ENCODE data around the gene PNKD. TPM values are rescaled to one million over a fixed set of nuclear protein-coding genes. Genes with fewer than 3 reads are reported as not detected.

Gene PNKD
- total RNA-seq, 4 donors from 2014 or later: 33.4 to 66.4 (median 49.4) TPM

DNA sequence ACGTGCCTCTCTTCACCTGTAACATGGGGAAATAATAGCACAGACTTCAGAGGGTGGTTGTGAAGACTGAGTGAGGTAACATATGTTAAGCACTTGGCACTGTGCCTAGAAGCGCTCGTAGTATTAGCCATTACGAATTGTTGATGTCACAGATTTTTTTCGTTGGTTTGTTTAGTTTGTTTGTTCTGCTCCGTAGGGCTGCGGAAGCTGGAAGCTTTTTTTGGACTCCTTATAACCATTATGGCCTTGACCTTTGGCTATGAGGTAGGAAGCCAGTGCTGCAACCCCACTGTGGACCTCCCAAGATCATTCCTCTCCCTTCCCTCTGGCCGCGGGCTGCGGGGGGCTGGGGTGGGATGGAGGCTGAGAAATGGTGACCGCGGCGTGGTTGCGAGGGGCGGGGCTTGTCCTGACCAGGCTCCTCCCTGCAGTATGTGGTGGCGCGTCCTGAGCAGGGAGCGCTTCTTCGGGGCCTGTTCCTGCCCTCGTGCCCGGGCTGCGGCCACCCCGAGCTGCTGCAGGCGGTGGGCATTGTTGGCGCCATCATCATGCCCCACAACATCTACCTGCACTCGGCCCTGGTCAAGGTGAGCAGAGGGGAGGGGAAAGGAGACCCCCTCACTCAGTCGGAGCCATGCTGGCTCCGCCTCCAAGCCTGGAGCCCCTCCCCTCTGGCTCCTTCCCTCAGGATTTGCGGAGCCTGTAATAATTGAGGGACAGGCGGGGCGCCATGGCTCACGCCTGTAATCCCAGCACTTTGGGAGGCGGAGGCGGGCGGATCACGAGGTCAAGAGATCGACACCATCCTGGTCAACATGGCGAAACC is 117.3 kb downstream of the PNKD start:
- H3K4me3 ChIP-seq: peak overlapping the region; percentile 34
- no peaks in the 10 kb centered on the region for H3K9me3 ChIP-seq
- peak in 1 of 2 donors; percentile 70 for DNase-seq (ENCODE audit: low spot score in 2 of 2)
- no peak for TF ChIP-seq EP300 (IDR thresholded peaks at IDR 0.05)
- TF ChIP-seq, protein P1, sequence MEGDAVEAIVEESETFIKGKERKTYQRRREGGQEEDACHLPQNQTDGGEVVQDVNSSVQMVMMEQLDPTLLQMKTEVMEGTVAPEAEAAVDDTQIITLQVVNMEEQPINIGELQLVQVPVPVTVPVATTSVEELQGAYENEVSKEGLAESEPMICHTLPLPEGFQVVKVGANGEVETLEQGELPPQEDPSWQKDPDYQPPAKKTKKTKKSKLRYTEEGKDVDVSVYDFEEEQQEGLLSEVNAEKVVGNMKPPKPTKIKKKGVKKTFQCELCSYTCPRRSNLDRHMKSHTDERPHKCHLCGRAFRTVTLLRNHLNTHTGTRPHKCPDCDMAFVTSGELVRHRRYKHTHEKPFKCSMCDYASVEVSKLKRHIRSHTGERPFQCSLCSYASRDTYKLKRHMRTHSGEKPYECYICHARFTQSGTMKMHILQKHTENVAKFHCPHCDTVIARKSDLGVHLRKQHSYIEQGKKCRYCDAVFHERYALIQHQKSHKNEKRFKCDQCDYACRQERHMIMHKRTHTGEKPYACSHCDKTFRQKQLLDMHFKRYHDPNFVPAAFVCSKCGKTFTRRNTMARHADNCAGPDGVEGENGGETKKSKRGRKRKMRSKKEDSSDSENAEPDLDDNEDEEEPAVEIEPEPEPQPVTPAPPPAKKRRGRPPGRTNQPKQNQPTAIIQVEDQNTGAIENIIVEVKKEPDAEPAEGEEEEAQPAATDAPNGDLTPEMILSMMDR (IDR thresholded peaks at IDR 0.05): no peak
- TF ChIP-seq POLR2AphosphoS5 (IDR thresholded peaks at IDR 0.05): no peak
- TF ChIP-seq POLR2A (IDR thresholded peaks at IDR 0.05): no peak
- H3K27me3 ChIP-seq: no peaks in the 10 kb centered on the region
- 19% methylated on average over 32 of the region's 38 CpGs for WGBS
- H3K36me3 ChIP-seq: no peaks in the 10 kb centered on the region
- H3K4me1 ChIP-seq: peaks cover 21% of the 10 kb centered on the region
- no peak overlapping the region for H3K27ac ChIP-seq

DNA sequence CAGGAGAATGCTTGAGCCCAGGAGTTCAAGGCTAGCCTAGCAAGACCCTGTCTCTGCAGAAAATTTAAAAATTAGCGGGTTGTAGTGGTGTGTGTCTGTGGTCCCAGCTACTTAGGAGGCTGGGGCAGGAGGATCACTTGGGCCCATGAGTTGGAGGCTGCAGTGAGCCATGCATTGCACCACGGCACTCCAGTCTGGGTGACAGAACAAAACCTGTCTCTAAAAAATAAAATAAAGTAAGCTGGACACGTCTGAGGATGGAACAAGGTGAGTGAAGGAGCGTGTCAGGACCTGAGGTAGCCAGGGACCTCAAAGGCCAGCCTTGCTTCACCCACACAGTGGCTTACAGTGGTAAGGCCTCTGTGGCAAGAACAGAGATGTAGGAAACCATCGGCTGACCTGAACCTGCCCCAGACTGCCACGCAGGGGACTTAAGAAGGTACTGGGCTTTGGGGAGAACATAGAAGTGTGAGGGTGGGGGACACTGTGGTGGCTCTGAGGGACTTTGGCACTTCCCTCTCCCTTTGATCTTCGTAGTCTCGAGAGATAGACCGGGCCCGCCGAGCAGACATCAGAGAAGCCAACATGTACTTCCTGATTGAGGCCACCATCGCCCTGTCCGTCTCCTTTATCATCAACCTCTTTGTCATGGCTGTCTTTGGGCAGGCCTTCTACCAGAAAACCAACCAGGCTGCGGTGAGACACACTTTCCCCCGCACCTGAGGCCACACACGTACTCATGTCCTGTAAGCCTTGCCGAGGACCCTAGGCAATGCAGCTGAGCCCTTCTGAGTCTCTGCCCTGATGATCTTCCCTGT is 119.2 kb downstream of the PNKD start:
- Histone ChIP-seq H3K9me3 (no peaks in the 10 kb centered on the region), H3K36me3 (no peaks in the 10 kb centered on the region), H3K4me3 (no peak overlapping the region), H3K27me3 (no peaks in the 10 kb centered on the region), H3K27ac (no peak overlapping the region), H3K4me1 (peaks cover 11% of the 10 kb centered on the region)
- no peak for TF ChIP-seq POLR2AphosphoS5 (IDR thresholded peaks at IDR 0.05)
- TF ChIP-seq, protein P1 (IDR thresholded peaks at IDR 0.05): no peak
- WGBS: 87% methylated on average over 17 of the region's 17 CpGs
- no peak for DNase-seq (ENCODE audit: low spot score in 2 of 2)

DNA sequence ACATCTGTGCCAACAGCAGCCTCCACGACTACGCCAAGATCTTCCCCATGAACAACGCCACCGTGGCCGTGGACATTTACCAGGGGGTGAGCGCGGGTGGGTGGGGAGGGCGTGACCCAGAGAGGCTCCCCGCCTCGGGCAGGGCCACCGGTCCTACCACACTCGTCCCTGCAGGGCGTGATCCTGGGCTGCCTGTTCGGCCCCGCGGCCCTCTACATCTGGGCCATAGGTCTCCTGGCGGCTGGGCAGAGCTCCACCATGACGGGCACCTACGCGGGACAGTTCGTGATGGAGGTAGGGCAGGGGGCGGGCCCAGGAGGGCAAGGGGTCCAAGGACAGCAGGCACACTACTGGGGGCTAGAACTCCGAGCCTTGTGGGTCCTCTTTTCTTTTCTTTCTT is 120.9 kb downstream of the PNKD start:
- Histone ChIP-seq H3K36me3 (no peaks in the 10 kb centered on the region), H3K27me3 (no peaks in the 10 kb centered on the region), H3K27ac (no peak overlapping the region), H3K4me1 (peaks cover 19% of the 10 kb centered on the region), H3K4me3 (no peak overlapping the region), H3K9me3 (no peaks in the 10 kb centered on the region)
- no peak for DNase-seq (ENCODE audit: low spot score in 2 of 2)
- TF ChIP-seq EP300 (IDR thresholded peaks at IDR 0.05) (no peak), POLR2AphosphoS5 (IDR thresholded peaks at IDR 0.05) (no peak), POLR2A (IDR thresholded peaks at IDR 0.05) (no peak)
- TF ChIP-seq, protein P1 (IDR thresholded peaks at IDR 0.05): no peak
- 89% methylated on average over 21 of the region's 23 CpGs for WGBS

DNA sequence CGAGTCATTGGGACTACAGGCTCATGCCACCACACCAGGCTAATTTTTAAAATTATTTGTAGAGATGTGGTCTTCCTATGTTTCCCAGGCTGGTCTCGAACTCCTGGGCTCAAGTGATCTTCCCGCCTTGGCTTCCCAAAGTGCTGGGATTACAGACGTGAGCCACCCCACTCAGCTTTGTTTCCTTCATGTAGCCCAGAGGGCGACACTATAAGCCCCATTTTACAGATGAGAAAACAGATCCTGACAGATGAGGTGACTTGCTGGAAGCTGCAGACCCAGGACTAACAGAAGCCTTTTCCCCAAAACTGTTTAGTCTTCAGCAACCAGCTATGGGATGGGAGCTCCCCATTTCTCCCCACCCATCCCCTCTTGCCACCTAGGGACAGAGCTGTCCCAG is 122.1 kb downstream of the PNKD start:
- Histone ChIP-seq H3K27me3 (no peaks in the 10 kb centered on the region), H3K27ac (no peak overlapping the region), H3K36me3 (no peaks in the 10 kb centered on the region), H3K4me3 (no peak overlapping the region), H3K4me1 (peaks cover 24% of the 10 kb centered on the region), H3K9me3 (no peaks in the 10 kb centered on the region)
- no peak for TF ChIP-seq POLR2AphosphoS5 (IDR thresholded peaks at IDR 0.05)
- no peak for DNase-seq (ENCODE audit: low spot score in 2 of 2)
- 89% methylated on average over 5 of the region's 5 CpGs for WGBS

DNA sequence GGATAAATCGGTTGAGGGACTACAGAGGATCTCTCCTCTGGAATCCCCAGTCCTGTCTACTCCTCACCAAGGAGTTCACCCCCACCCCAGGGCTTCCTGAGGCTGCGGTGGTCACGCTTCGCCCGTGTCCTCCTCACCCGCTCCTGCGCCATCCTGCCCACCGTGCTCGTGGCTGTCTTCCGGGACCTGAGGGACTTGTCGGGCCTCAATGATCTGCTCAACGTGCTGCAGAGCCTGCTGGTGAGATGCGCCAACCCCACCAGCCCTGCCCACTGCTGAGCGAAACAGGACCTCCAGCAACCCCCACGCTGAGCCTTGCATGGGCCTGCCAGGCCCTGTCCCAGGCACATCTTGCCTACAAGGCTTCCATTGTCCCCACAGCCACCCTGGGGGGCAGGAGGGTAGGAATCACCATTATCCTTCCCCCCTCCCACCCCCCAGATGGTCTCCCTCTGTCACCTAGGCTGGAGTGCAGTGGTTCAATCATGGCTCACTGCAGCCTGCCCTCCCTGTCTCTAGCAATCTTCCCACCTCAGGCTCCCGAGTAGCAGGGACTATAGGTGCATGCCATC is 122.7 kb downstream of the PNKD start:
- H3K4me1 ChIP-seq: peaks cover 24% of the 10 kb centered on the region
- H3K4me3 ChIP-seq: no peak overlapping the region
- no peak for DNase-seq (ENCODE audit: low spot score in 2 of 2)
- H3K9me3 ChIP-seq: no peaks in the 10 kb centered on the region
- H3K27ac ChIP-seq: no peak overlapping the region
- no peak for TF ChIP-seq POLR2AphosphoS5 (IDR thresholded peaks at IDR 0.05)
- TF ChIP-seq POLR2A (IDR thresholded peaks at IDR 0.05): no peak
- TF ChIP-seq, protein P1 (IDR thresholded peaks at IDR 0.05): no peak
- TF ChIP-seq EP300 (IDR thresholded peaks at IDR 0.05): no peak
- 83% methylated on average over 12 of the region's 16 CpGs for WGBS
- H3K27me3 ChIP-seq: no peaks in the 10 kb centered on the region
- no peaks in the 10 kb centered on the region for H3K36me3 ChIP-seq

Data from suprapubic skin (tissue), 4 donors.